H1 (cell line): ENCODE data around the gene EMD. TPM values are rescaled to one million over a fixed set of nuclear protein-coding genes. Genes with fewer than 3 reads are reported as not detected.

Experiments
- CTCF ChIA-PET: fragments of 300-600 bp; sonication (Branson Sonifier 250); formaldehyde crosslinking; loops from one replicate; lab custom pipeline; 2021; ENCODE audit not compliant: partially characterized antibody; lab: Charles Lee
- POLR2A ChIA-PET: fragments of 300-600 bp; sonication (Branson Sonifier 250); formaldehyde crosslinking; loops from one replicate; lab custom pipeline; 2021; ENCODE audit warnings: inconsistent platforms; ENCODE audit not compliant: partially characterized antibody; lab: Charles Lee
- DNase-seq, 2 experiments: peaks; one replicate each; pipeline versions ENCODE4 v3.0.0 to v3.0.0-alpha.2; 2010 to 2022; ENCODE audit warnings: low spot score in 2 of 2, low read depth in 1 of 2, mixed read lengths in 1 of 2
- FAIRE-seq: peaks from 2 replicates; lab custom pipeline; 2011; peaks lifted over from hg19 to GRCh38; lab: Jason Lieb, UNC
- H2AFZ ChIP-seq: 2 replicates; pipeline ENCODE4 v1.8.1; 2012; ENCODE audit warnings: low read length, inconsistent platforms
- H2AK5ac ChIP-seq: 2 replicates; pipeline ENCODE4 v1.6.1; 2013; ENCODE audit warnings: low read depth, low read length
- H2BK120ac ChIP-seq: replicated peaks from 2 replicates; pipeline ENCODE3; 2013; ENCODE audit warnings: low read depth, low read length, inconsistent platforms
- H2BK12ac ChIP-seq: 2 replicates; pipeline ENCODE4 v1.6.1; 2013; ENCODE audit warnings: low read depth, low read length
- H2BK15ac ChIP-seq: 2 replicates; pipeline ENCODE4 v1.6.1; 2013; ENCODE audit warnings: low read length
- H2BK20ac ChIP-seq: 2 replicates; pipeline ENCODE4 v1.6.1; 2013; ENCODE audit warnings: low read length
- H2BK5ac ChIP-seq: 2 replicates; pipeline ENCODE4 v1.6.1; 2013; ENCODE audit warnings: low read depth, low read length
- H3K14ac ChIP-seq: 2 replicates; pipeline ENCODE4 v1.6.1; 2013; ENCODE audit warnings: inconsistent platforms; ENCODE audit not compliant: insufficient read length
- H3K18ac ChIP-seq: 2 replicates; pipeline ENCODE4 v1.6.1; 2013; ENCODE audit warnings: low read length; ENCODE audit errors: extremely low read depth
- H3K23ac ChIP-seq: 2 replicates; pipeline ENCODE4 v1.6.1; 2013; ENCODE audit warnings: inconsistent platforms; ENCODE audit not compliant: insufficient read length
- H3K23me2 ChIP-seq: 2 replicates; pipeline ENCODE4 v1.6.1; 2013; ENCODE audit warnings: low read depth, low read length
- H3K27ac ChIP-seq: 2 replicates; pipeline ENCODE4 v1.6.1; 2011; ENCODE audit warnings: low read depth, low read length, inconsistent platforms
- H3K27me3 ChIP-seq, 4 experiments: replicated peaks in 1 of 4; 1 replicate in 1 of 4; 2 replicates in 3 of 4; pipeline versions ENCODE4 v1.6.1 to v1.8.1; 2011 to 2013; ENCODE audit warnings: low read length in 3 of 4, mild to moderate bottlenecking in 3 of 4, inconsistent platforms in 2 of 4, mixed read lengths in 2 of 4, moderate library complexity in 1 of 4; ENCODE audit not compliant: control insufficient read depth in 3 of 4, insufficient read depth in 3 of 4; ENCODE audit errors: extremely low read depth in 1 of 4
- H3K36me3 ChIP-seq, 4 experiments: 2 replicates each; pipeline versions ENCODE4 v1.6.1 to v1.8.1; 2011 to 2013; ENCODE audit warnings: mild to moderate bottlenecking in 4 of 4, low read length in 3 of 4, moderate library complexity in 2 of 4, control low read depth in 1 of 4, inconsistent platforms in 1 of 4; ENCODE audit not compliant: insufficient read depth in 4 of 4, control insufficient read depth in 2 of 4
- H3K4ac ChIP-seq: replicated peaks from 2 replicates; pipeline ENCODE3; 2013; ENCODE audit warnings: low read length, low read depth, mixed read lengths, inconsistent platforms; ENCODE audit not compliant: insufficient read length
- H3K4me1 ChIP-seq, 4 experiments: replicated peaks in 1 of 4; 1 replicate in 1 of 4; 2 replicates in 3 of 4; pipeline versions ENCODE4 v1.6.1 to v1.8.1; 2011 to 2013; ENCODE audit warnings: low read length in 3 of 4, inconsistent platforms in 2 of 4, mixed read lengths in 1 of 4; ENCODE audit not compliant: insufficient read depth in 4 of 4, control insufficient read depth in 3 of 4
- H3K4me2 ChIP-seq, 2 experiments: 2 replicates each; pipeline versions ENCODE4 v1.6.1 to v1.8.1; 2011 to 2013; ENCODE audit warnings: low read depth in 2 of 2, low read length in 2 of 2, control low read depth in 1 of 2, inconsistent platforms in 1 of 2, mild to moderate bottlenecking in 1 of 2; ENCODE audit not compliant: insufficient read depth in 1 of 2
- H3K4me3 ChIP-seq, 4 experiments: fragments of 200-600, 300-600 bp in 1 of 4; sonication (generic), shearing (Covaris generic), sonication (Bioruptor Twin) in 1 of 4; 2 replicates each; pipeline versions ENCODE4 v1.5.1 to v1.8.1; 2011 to 2016; ENCODE audit warnings: low read length in 4 of 4, low read depth in 3 of 4, control low read depth in 2 of 4, inconsistent platforms in 2 of 4, mild to moderate bottlenecking in 2 of 4, mixed read lengths in 1 of 4, moderate library complexity in 1 of 4; ENCODE audit not compliant: insufficient read depth in 2 of 4; ENCODE audit errors: extremely low read depth in 1 of 4
- H3K56ac ChIP-seq: replicated peaks from 2 replicates; pipeline ENCODE3; 2013; ENCODE audit warnings: low read depth, mild to moderate bottlenecking, mixed read lengths, low read length, inconsistent platforms; ENCODE audit not compliant: insufficient read length
- H3K79me1 ChIP-seq: 2 replicates; pipeline ENCODE4 v1.6.1; 2013; ENCODE audit warnings: low read depth, low read length, control low read depth
- H3K79me2 ChIP-seq, 2 experiments: 2 replicates each; pipeline versions ENCODE4 v1.6.1 to v1.8.1; 2012 to 2013; ENCODE audit warnings: low read length in 2 of 2, mild to moderate bottlenecking in 2 of 2, inconsistent platforms in 1 of 2; ENCODE audit not compliant: insufficient read depth in 2 of 2, control insufficient read depth in 1 of 2
- H3K9ac ChIP-seq, 4 experiments: replicated peaks in 1 of 4; 1 replicate in 1 of 4; 2 replicates in 3 of 4; pipeline versions ENCODE4 v1.6.1 to v1.8.1; 2011 to 2013; ENCODE audit warnings: low read depth in 3 of 4, low read length in 3 of 4, control low read depth in 2 of 4, mild to moderate bottlenecking in 2 of 4, moderate library complexity in 2 of 4, inconsistent platforms in 1 of 4; ENCODE audit errors: extremely low read depth in 1 of 4
- H3K9me3 ChIP-seq, 2 experiments: 2 replicates each; pipeline versions ENCODE4 v1.6.1 to v1.8.1; 2012 to 2013; ENCODE audit warnings: mild to moderate bottlenecking in 2 of 2, moderate library complexity in 2 of 2, control low read depth in 1 of 2, inconsistent platforms in 1 of 2, low read depth in 1 of 2, low read length in 1 of 2, mixed read lengths in 1 of 2; ENCODE audit not compliant: insufficient read depth in 2 of 2
- H4K20me1 ChIP-seq, 2 experiments: replicated peaks in 1 of 2; 2 replicates each; pipeline versions ENCODE3 to v1.8.1; 2011 to 2013; ENCODE audit warnings: inconsistent platforms in 2 of 2, low read length in 2 of 2, mild to moderate bottlenecking in 1 of 2; ENCODE audit not compliant: insufficient read depth in 2 of 2, control insufficient read depth in 1 of 2
- H4K5ac ChIP-seq: 2 replicates; pipeline ENCODE4 v1.6.1; 2013; ENCODE audit warnings: low read length, low read depth, mixed read lengths, inconsistent platforms; ENCODE audit not compliant: insufficient read length
- H4K8ac ChIP-seq: 2 replicates; pipeline ENCODE4 v1.8.0; 2013; ENCODE audit warnings: mild to moderate bottlenecking, moderate library complexity, low read length, inconsistent platforms; ENCODE audit not compliant: insufficient read depth; ENCODE audit errors: extremely low read depth
- H4K91ac ChIP-seq: replicated peaks from 2 replicates; pipeline ENCODE3; 2013; ENCODE audit warnings: low read length, mixed read lengths, inconsistent platforms; ENCODE audit not compliant: insufficient read length
- SIX5 ChIP-seq: IDR thresholded peaks from 2 replicates; pipeline ENCODE4 v1.6.1; 2011; ENCODE audit warnings: mild to moderate bottlenecking, low read depth, low read length
- WGBS, 2 experiments: shearing (Covaris generic) in 1 of 2; methylation state at CpG; one replicate each; pipeline versions ENCODE4 v1.1.6 to v1.1.7; 2013 to 2015; ENCODE audit warnings: low lambda C conversion rate in 2 of 2, mixed read lengths in 2 of 2, inconsistent platforms in 1 of 2, low coverage in 1 of 2, missing lambda C conversion rate in 1 of 2; ENCODE audit not compliant: insufficient replicate concordance in 2 of 2, insufficient coverage in 1 of 2, insufficient read length in 1 of 2; ENCODE audit errors: extremely low coverage in 1 of 2, missing lambda C conversion rate in 1 of 2; 5-methylcytosine and 5-hydroxymethylcytosine counted together
- polyA plus RNA-seq, 7 experiments: library from polyadenylated mRNA; depleted of rRNA in 3 of 7; stranded (reverse) in 5 of 7; unstranded in 2 of 7; fragments of >200 nt in 5 of 7; fragments of 200-250 nt in 2 of 7; gene quantifications; 1 replicate in 5 of 7; 2 replicates in 1 of 7; 4 replicates in 1 of 7; pipeline versions ENCODE4 v1.2.1 to v1.2.3, GENCODE V29; 2011 to 2013; ENCODE audit warnings: missing spikeins in 2 of 7, mixed read lengths in 2 of 7
- total RNA-seq: library from RNA; stranded (reverse); fragmentation: NEBNext Ultra II Directional; extraction: Animal tissue kit (Norgen Biotek cat#: 25700); gene quantifications from 2 replicates; pipeline ENCODE4 v1.2.1, GENCODE V29; 2021

EMD gene
- total and polyA plus RNA-seq, 2 of the 8 experiments (the other 6 are each of a cell fraction or from before 2014, with no cell fraction given): 45.5 to 109 TPM

DNA sequence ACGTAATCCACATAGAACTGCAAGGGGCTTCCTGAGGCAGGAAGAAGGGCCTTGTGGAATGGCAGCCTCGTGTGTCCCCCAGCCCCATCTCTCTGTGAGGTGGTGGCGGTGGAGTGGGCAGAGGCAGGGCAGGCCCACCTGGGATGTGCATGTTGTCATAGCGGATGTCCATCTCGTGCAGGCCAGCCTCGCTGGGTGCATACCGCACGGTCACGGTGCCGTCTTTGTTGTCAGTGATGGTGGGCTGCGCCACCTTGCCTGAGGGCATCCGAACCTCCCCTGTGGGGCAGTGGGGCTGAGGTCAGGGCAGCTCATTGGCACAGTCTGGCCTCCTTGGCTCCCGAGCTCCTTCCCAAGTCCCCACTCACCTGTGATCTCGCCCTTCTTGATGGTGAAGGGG is 25.1 kb upstream of the EMD start:
- H3K79me1 ChIP-seq: no peaks in the 10 kb centered on the region
- H3K9me3 ChIP-seq: no peaks in the 10 kb centered on the region
- H2BK12ac ChIP-seq: no peak overlapping the region
- no peak overlapping the region for H3K4me2 ChIP-seq
- FAIRE-seq (no peak), DNase-seq (no peak)
- ChIA-PET CTCF (interaction anchor here (0.7 to 1.5 kb wide), 2 partner anchors 12 to 77 kb away, joined by 3 to 4 read pairs; no protein-coding TSS in a partner anchor), POLR2A (interaction anchor here (1.0 to 15.6 kb wide), 4 partner anchors 12 to 48 kb away, joined by 4 to 348 read pairs (median 6); partner anchors contain the start of gene RPL10)
- H3K56ac ChIP-seq: no peak overlapping the region
- H3K4ac ChIP-seq: no peak overlapping the region
- no peak overlapping the region for H3K14ac ChIP-seq
- H2BK15ac ChIP-seq: no peak overlapping the region
- H2AFZ ChIP-seq: no peak overlapping the region
- no peak overlapping the region for H4K5ac ChIP-seq
- H3K4me1 ChIP-seq: no peaks in the 10 kb centered on the region
- H3K23me2 ChIP-seq: no peaks in the 10 kb centered on the region
- H3K9ac ChIP-seq: no peak overlapping the region
- H3K18ac ChIP-seq: no peak overlapping the region
- H4K8ac ChIP-seq: no peak overlapping the region
- H3K27me3 ChIP-seq: no peaks in the 10 kb centered on the region
- no peak overlapping the region for H4K91ac ChIP-seq
- 83% methylated on average over 8 of the region's 14 CpGs; no CpG with 5 or more reads in 1 of the 2 experiments for WGBS, 2 experiments
- H3K36me3 ChIP-seq: peaks cover 44 to 100% (median 84%) of the 10 kb centered on the region in 4 experiments
- H4K20me1 ChIP-seq: peaks cover 4 to 42% of the 10 kb centered on the region in 2 experiments
- no peak overlapping the region for H2BK120ac ChIP-seq
- H3K27ac ChIP-seq: no peak overlapping the region
- H2BK5ac ChIP-seq: no peak overlapping the region
- no peak overlapping the region for H3K4me3 ChIP-seq
- H2AK5ac ChIP-seq: no peak overlapping the region
- H2BK20ac ChIP-seq: no peak overlapping the region
- no peaks in the 10 kb centered on the region for H3K79me2 ChIP-seq
- no peak overlapping the region for H3K23ac ChIP-seq
- no peak for TF ChIP-seq SIX5
